DND-41 (cell line): ENCODE data around the gene CEACAM5.

Experiments
- EZH2 ChIP-seq: IDR thresholded peaks from 3 replicates; pipeline ENCODE4 v1.6.1; 2012; ENCODE audit warnings: borderline replicate concordance, low read depth, mild to moderate bottlenecking, moderate library complexity, low read length, inconsistent platforms; ENCODE audit not compliant: severe bottlenecking
- TF ChIP-seq, protein P1 (sequence below): IDR thresholded peaks from 2 replicates; pipeline ENCODE4 v1.5.1; 2012; ENCODE audit warnings: borderline replicate concordance, low read length, moderate library complexity, mild to moderate bottlenecking; ENCODE audit not compliant: poor library complexity, severe bottlenecking; ENCODE audit errors: extremely low read depth

DNA sequence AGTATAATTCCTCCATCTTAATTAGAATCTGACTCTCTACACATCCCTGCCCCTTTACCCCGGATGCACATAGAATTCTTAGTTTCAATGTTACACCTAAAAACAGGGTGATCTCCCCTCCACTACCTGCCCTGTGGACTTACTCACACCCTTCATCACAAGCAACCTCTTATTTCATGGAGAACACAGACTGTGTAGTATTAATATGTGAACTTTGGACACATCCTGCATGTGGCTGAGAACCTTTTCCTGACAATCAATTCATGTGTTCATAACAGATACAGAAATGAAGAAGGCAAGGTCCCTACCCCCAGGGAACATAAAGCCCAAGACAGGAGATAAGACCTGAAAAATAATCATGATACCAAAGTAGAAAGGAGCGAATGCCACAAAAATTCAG lies 58.7 kb downstream of the CEACAM5 start:
- TF ChIP-seq, protein P1, sequence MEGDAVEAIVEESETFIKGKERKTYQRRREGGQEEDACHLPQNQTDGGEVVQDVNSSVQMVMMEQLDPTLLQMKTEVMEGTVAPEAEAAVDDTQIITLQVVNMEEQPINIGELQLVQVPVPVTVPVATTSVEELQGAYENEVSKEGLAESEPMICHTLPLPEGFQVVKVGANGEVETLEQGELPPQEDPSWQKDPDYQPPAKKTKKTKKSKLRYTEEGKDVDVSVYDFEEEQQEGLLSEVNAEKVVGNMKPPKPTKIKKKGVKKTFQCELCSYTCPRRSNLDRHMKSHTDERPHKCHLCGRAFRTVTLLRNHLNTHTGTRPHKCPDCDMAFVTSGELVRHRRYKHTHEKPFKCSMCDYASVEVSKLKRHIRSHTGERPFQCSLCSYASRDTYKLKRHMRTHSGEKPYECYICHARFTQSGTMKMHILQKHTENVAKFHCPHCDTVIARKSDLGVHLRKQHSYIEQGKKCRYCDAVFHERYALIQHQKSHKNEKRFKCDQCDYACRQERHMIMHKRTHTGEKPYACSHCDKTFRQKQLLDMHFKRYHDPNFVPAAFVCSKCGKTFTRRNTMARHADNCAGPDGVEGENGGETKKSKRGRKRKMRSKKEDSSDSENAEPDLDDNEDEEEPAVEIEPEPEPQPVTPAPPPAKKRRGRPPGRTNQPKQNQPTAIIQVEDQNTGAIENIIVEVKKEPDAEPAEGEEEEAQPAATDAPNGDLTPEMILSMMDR, result no peak
- TF ChIP-seq EZH2, result no peak
